ENCODE data around the gene MDFIC.

GRCh38 chr7:115066050-115066449 is 144.2 kb downstream of the MDFIC start:
- TF ChIP-seq TAF1 (IDR thresholded peaks at IDR 0.05; ENCODE audit: low read depth, low read length), result no peak
- no peak for TF ChIP-seq POLR2A (IDR thresholded peaks at IDR 0.05; ENCODE audit: low read depth, low read length)
- no peak for TF ChIP-seq POLR2AphosphoS5 (IDR thresholded peaks at IDR 0.05; ENCODE audit: low read depth, low read length)
